ENCODE results near the gene EPS8L2. TPM values are rescaled to one million over a fixed set of nuclear protein-coding genes. Genes with fewer than 3 reads are reported as not detected.
A peak's percentile ranks its signal among the peaks of the same experiment; 100 is the strongest.

Gene EPS8L2
- total RNA-seq, 4 donors from 2014 or later = 14.1 to 27.6 (median 22.3) TPM

DNA sequence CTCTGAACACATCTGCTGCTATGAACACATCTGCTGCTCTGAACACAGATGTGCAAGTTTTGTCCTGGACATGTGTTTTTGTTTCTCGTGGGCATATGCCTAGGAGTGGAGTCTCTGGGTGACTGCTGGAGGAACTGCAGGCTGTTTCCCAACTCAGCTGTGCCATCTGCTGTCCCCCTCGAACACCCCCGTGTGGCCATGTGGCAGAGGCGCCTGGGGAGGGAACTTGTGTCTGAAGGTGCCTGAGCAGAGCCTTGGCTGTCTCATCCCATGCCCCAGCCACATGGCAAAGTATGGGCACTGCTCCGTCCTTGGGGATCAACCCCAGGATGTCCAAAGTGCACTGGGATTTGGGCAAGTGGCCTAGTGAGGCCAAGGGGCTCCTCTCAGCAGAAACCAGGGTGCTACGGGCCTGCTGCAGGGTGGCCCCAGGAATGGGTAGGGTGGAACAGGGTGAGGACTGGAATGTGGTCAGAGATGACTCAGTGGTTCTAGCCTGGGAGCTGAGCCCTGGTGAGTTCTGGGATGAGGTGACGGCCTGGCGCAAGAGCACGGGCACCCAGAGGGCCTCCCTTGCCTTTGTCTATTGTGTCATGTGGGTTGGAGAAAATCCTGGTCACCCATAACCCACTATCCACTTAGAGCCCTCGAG is 56.5 kb downstream of the EPS8L2 start:
- TF ChIP-seq, protein P1, sequence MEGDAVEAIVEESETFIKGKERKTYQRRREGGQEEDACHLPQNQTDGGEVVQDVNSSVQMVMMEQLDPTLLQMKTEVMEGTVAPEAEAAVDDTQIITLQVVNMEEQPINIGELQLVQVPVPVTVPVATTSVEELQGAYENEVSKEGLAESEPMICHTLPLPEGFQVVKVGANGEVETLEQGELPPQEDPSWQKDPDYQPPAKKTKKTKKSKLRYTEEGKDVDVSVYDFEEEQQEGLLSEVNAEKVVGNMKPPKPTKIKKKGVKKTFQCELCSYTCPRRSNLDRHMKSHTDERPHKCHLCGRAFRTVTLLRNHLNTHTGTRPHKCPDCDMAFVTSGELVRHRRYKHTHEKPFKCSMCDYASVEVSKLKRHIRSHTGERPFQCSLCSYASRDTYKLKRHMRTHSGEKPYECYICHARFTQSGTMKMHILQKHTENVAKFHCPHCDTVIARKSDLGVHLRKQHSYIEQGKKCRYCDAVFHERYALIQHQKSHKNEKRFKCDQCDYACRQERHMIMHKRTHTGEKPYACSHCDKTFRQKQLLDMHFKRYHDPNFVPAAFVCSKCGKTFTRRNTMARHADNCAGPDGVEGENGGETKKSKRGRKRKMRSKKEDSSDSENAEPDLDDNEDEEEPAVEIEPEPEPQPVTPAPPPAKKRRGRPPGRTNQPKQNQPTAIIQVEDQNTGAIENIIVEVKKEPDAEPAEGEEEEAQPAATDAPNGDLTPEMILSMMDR (IDR thresholded peaks at IDR 0.05) = no peak
- DNase-seq (ENCODE audit: low spot score) (no peak), ATAC-seq (ENCODE audit: low FRiP score) (peak; percentile 58)

DNA sequence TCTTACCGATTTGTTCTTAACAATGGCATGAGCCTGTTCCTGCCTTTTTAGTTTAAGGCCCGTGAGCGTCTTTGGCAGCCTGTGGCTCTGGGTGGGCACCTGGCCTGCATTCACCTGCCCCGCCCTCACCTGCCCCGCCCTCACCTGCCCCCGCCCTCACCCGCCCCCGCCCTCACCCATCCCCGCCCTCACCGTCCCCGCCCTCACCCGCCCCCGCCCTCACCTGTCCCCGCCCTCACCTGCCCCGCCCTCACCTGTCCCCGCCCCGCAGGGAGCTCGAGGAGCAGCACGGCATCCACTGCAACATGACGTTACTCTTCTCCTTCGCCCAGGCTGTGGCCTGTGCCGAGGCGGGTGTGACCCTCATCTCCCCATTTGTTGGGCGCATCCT is 57.0 kb downstream of the EPS8L2 start:
- TF ChIP-seq, protein P1 (IDR thresholded peaks at IDR 0.05) = no peak
- ATAC-seq (ENCODE audit: low FRiP score) (no peak), DNase-seq (ENCODE audit: low spot score) (no peak)

DNA sequence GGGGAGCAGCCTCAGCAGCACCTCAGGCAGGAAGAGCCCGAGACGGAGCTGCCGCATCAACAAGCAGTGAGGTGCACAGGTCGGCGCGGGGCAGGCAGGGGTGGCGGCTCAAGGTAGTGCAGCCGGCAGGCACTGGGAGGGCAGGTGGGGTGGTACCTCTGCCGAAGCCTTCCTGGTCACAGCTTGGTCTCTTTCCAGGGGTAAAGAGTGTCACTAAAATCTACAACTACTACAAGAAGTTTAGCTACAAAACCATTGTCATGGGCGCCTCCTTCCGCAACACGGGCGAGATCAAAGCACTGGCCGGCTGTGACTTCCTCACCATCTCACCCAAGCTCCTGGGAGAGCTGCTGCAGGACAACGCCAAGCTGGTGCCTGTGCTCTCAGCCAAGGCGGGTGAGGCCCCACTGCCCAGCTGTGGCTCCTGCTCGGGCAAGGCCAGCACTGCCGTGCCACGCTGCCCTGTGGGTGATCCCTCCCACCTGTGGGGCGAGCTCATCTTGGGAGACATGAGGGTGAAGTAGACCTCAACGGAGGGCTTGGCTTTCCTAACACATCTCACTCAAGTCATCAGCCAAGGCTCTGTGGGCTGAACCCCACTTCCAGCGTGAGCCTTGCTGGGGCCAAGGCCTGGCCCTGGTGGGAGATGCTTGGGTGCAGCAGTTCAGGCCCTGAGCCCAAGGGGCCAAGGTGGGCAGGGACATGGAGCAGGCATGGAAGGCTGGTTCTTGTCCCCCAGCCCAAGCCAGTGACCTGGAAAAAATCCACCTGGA is 57.7 kb downstream of the EPS8L2 start:
- TF ChIP-seq, protein P1 (IDR thresholded peaks at IDR 0.05) = no peak
- ATAC-seq (ENCODE audit: low FRiP score) (no peak), DNase-seq (ENCODE audit: low spot score) (no peak)

DNA sequence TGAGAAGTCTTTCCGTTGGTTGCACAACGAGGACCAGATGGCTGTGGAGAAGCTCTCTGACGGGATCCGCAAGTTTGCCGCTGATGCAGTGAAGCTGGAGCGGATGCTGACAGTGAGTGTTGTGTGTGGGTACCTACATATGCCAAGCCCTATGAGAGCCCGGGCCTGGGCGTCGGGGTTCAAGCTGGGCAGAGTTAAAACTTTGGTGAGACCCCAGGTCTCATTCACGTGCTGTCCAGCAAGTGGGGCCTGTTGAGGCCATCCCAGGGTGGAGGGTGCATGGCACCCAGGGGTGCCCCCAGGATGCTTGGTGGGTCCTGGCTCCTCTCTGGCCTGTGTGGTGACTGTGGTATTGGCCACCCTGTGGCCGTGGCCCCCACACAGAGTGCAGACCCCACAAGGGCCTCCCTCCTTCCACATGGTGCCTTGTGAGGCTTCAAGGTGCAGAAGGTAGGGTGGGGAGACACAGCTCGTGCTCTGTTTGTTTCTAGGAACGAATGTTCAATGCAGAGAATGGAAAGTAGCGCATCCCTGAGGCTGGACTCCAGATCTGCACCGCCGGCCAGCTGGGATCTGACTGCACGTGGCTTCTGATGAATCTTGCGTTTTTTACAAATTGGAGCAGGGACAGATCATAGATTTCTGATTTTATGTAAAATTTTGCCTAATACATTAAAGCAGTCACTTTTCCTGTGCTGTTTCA is 58.4 kb downstream of the EPS8L2 start:
- TF ChIP-seq, protein P1 (IDR thresholded peaks at IDR 0.05) = no peak
- ATAC-seq (ENCODE audit: low FRiP score) = no peak
- DNase-seq (ENCODE audit: low spot score) = no peak

DNA sequence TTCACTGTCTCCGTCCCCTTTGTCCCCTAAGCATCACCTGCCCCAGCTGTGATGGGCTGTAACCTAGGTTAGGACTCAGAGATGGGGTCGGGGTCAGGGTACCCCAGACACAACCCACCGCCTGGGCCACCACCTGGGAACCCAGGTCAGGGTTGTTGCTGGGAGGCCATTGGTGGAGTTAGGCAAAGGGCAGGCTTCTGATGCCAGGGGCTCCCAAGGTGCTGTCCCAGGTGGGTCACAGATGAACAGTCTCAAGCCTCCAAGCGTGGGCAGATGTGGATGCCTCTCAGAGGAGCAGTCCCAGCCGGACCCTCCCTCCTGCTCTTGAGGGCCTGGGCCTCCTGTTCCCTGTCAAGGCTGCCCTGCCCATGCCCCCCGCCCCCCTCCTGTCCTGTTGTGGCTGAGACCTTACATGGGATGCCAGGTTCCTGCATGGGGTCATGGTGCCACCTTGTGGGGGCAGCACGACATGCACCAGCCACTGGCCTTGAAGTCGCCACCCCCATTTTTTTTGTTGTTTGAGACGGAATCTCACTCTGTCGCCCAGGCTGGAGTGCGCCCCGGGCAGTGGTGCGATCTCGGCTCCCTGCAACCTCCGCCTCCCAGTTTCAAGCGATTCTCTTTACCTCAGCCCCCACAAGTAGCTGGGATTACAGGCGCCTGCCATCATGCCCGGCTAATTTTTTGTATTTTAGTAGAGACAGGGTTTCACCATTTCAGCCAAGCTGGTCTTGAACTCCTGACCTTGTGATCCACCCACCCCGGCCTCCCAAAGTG is 59.2 kb downstream of the EPS8L2 start:
- ATAC-seq (ENCODE audit: low FRiP score) (peak; percentile 19), DNase-seq (ENCODE audit: low spot score) (no peak)
- TF ChIP-seq, protein P1 (IDR thresholded peaks at IDR 0.05) = no peak

DNA sequence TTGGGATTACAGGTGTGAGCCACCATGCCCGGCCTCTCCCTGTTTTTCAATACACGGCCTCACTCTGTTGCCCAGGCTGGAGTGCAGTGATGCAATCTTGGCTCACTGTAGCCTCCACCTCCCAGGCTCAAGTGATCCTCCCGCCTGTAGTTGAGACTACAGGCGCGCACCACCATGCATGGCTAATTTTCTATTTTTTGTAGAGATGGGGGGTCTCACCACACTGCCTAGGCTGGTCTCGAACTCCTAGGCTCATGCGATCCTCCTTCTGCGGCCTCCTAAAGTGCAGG is 59.7 kb downstream of the EPS8L2 start:
- TF ChIP-seq, protein P1 (IDR thresholded peaks at IDR 0.05) = no peak
- ATAC-seq (ENCODE audit: low FRiP score) = no peak
- DNase-seq (ENCODE audit: low spot score) = no peak
